ENCODE results near the gene ARL6IP1.

ARL6IP1 gene

GRCh38 chr16:18801145-18801972, at the start of gene ARL6IP1:
ARL6IP1 (minus strand) TSS chr16:18801549; CDS start chr16:18801466, 83 bp downstream.
- peak; percentile 82 to 99 (median 98) for DNase-seq

- no peak for DNase-seq
These were observed 45.1 kb upstream of the ARL6IP1 start for GRCh38 chr16:18846416-18846815.

GRCh38 chr16:18842565-18842964, 41.2 kb upstream of the ARL6IP1 start:
- no peak for DNase-seq

DNA sequence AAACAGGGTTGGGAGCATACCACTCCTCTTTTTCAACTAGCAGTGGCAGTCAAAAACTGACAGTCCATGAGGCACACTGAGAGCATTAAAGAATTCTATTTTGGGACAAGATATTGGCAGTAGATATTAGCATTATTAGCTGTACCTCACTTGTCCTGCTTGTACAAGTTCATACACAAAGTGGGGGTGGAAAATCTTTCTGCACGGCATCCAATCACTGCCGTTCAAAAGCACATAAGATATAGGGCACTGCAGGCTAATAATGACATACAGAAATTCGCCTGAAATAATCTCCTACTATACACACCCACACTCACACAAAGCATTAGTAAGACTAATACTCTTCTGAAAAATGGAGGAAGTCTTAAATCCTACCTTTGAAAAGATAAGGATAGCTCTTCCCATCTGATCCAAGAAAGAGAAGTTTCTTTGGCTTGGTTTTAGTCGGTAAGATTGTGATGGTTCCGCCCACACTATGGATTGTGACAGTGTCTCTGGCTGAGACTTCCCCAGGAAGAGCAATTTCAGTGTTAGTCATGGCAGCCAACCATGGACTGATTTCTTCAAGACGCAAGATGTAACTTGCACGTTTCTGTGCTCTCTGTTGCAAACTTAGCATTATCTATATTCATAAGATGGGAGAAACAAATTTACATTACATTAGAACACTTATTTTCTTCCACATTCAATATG, 40.6 kb upstream of the ARL6IP1 start:
- no peak for DNase-seq

DNA sequence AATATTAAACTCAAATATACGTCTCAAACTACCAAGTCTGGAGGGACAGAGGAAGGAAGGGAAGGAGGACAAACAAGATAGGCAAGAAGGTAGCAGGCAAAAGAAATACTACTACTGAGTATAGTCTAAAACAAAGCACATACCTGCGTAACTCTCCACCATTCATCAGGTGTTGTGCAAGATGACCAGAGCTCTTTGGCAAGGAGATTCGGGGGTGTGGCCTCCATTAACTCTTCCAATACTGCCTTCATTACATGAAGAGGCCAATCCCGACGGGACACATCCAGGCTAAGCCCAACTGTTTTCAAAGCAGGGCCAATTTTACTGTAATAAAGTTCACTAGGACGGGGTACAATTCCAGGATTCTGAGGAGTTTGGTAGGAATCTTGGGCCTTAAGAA, 38.2 kb upstream of the ARL6IP1 start:
- DNase-seq = no peak

DNA sequence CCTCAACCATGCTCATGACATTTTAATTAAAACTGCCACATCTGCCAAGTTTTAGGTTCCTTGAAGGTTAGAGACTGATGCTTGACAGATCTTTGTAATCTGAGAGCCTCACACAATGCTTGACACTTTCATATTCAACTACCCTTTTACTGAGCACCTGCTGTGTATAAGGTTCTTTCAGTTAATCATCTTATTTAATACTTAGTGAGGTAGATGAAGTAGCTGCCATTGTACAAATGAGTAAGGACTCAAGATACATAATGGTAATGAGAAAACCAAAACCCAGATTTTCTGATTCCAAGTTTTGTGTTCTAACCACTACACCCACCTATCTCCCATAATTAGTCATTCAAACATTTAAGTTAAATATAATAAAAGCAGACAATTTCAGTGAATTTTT, 35.4 kb upstream of the ARL6IP1 start:
- DNase-seq = no peak

GRCh38 chr16:18834864-18835263, 33.5 kb upstream of the ARL6IP1 start:
- DNase-seq = no peak

GRCh38 chr16:18833707-18834505, 32.6 kb upstream of the ARL6IP1 start:
- peak in 1 of 14 donors; percentile 19 for DNase-seq

DNA sequence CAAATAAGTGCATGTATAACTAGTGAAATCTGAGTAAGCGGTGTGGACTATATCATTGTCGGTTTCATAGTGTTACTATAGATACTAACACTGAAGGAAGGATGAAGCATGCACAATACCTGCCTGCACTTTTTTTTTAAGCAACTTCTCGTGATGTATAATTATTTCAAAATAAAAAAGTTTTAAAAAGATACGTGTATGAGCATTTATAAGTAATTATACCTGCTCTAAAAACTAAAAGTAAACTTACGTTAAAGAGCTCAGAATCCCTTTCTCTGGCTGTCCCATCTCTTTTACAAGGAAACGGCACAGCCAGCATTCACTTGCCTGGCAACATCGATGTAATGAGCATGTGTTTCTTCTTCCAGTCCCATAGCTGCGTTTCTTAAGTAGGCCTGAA, 31.3 kb upstream of the ARL6IP1 start:
- DNase-seq = no peak

GRCh38 chr16:18832006-18832405, 30.7 kb upstream of the ARL6IP1 start:
- no peak for DNase-seq

- DNase-seq = no peak
These were observed 27.9 kb upstream of the ARL6IP1 start for GRCh38 chr16:18829251-18829650.

DNA sequence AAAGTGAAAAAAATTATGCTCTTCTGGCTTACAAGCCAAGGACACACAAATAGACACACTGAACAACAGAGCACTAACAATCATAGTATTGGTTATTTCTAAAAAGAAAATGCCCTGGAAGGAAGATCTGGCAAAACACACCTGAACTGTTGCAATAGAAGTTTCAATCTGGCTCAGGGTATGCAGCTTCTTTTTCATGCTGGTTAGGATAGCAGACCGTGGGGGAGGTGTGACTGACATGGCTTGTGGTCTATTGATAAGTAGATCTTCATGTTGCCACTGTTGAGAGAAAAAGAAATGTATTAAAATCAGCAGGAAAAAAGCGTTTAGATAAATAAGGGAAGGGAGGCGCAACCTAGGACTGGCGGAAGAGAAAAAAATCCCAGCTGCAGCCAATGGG, 26.5 kb upstream of the ARL6IP1 start:
- no peak for DNase-seq

- peak in 2 of 14 donors; percentile 1 to 3 for DNase-seq
These were observed 14.9 kb upstream of the ARL6IP1 start for GRCh38 chr16:18816286-18816685.

DNA sequence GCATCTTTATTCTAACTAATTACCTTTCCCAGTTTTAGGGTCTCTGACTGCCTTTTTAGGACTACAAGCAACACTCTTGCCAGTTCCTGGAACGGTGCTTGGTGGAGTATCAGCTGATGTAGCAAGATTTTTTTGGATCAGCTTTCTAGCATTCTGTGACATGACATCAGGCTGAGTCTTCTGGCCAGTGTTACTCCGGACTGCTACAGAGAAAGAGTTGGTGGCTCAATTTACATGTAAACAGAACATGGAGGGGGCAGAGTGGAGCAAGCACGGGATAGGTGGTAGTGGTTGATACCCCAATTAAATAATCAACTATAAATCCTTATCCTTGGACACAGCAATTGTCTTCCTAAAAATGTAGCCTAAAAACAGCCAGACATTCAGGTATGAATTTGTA, 10.6 kb upstream of the ARL6IP1 start:
- DNase-seq = no peak

DNA sequence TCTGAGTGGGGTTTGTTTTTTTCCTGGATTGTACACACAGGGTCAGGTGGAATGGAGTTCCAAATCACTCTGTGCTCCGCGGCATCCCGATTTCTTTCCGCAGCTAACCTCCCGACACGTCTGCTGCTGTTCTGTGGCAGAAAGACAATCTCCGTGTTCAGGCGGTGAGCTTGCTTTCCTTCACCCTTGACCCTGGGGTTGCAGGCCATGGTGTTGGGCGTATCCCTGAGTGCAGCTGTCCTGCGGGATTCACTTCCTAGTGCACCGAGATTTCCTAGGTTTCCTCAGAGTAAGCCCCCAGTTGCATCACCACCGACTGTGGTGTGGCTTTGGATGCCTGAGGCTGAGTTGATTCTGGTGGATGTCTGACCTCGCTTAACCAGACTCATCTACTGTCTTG, 7.8 kb upstream of the ARL6IP1 start:
- no peak for DNase-seq

DNA sequence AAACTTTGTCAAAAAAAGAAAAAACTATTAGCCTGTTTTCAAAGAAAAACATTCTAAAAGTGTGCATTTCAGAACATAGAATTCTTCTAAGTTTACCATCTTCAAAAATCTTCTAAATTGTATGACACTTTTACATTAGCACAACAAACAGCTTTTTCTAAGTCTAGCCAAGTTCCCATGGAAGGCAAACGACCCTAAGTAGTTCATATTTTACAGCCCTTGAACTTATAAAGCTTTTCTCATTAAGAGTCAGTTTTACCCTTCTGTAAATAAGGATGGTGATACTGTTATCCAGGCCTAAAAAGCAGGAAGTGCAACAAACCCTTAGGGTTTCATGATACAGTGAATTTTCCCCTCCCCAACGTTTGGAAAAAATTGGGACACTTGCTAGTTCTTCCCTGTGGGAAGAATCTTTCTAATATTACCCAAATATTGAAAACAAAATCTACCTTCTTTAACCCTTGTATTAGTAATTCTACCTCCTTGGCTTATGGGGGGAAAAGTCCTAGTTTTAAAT, 4.0 kb upstream of the ARL6IP1 start:
- no peak for DNase-seq

- no peak for DNase-seq
These were observed 3.2 kb upstream of the ARL6IP1 start for GRCh38 chr16:18804540-18804939.

- DNase-seq = no peak
These were observed 2.5 kb upstream of the ARL6IP1 start for GRCh38 chr16:18803569-18804462.

DNA sequence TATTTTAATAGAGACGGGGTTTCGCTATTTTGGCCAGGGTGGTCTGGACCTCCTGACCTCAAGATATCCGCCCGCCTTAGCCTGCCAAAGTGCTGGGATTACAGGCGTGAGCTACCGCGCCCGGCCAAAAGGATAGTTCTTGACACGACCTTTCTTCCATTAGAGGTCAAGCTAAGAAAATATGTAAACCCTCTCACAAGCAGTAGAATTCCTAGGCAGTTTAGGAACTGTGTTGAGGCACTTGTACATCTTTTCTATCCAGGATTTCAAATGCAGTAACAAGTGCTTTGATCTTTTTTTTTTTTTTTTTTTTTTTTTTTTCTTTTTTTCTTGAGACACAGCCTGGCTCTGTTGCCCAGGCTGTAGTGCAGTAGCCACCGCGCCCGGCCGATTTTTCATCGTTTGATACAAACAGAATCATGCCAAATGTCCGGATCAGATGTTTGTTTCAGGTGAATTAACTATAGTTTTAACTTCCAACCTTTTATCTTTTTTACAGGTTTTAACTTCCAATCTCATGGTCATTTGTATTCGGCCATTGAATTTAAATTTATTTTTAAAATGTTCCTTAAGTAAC, 1.5 kb upstream of the ARL6IP1 start:
- no peak for DNase-seq

DNA sequence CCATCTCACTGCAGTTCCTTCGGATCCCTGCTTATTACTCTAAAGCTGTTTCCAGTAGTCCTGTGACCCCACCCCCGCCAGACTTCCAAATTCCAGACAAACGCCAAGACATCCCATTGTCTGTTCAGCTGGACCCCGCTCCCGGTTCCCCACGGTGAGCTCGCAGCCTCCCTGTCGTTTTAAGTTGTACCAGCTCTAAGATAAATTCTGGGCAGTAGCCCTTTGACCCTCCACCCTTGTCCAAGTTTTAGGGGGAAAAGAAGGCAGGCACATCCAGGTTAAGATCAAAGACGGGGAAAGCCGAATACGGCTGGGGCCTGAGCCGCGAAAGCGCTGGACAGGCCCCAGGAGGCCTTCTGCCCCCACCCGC, 589 bp downstream of the ARL6IP1 start:
- no peak for DNase-seq

GRCh38 chr16:18800293-18800692, 1.1 kb downstream of the ARL6IP1 start:
- DNase-seq = no peak

DNA sequence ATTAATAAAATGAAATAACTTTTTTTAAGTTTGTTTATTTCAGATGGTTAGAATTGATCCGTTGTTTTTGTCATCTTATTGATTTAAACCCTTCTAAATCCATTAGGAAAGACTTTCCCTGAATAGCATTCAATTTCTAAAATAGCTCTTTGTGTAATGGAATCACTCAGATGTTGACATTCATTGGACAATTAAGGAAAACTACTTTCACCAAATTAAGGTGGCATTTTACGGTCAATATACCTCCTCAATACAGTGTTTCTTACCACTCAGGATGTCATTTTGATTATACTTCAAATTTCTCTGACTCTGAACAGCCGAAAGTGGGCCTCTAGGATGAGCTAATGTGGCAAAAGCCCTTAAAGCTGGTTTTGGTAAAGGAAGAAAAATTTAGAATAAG, 1.8 kb downstream of the ARL6IP1 start:
- no peak for DNase-seq
